Measurements from ENCODE around the gene GOT2.

GOT2 gene

DNA sequence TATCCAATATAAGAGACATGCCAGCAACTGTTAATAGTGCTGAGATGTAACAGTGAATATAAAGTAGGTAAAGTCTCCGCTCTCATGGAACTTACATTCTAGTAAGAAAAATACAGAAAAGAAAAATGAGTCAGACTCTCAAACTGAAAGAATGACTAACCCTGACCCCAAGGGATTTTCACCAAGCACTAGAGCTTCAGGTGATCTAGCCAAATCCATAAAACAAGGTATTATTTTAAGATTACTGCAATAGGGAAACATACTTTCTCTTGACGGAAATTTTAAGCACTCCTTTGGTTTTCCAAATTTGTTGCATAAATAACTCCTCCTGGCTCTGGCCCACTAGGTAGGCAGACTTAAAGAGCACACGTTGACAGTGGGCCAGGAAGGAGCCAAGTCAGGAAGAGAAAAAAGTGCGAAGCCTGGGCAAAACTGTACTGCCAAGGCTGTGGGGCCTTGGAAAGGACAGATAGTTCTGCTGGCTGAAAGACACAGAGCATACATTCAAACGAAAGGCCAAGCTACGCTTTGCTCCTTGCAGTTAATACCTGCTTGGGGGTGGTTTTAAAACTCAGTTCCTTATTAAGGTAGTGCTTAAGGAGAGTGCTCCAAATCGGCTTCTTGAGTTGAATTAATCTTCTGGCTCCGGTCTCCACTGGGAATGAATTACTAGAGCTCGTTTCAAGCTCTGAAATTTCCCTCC, 1.4 kb downstream of the GOT2 start:
- TF ChIP-seq CTCF (IDR thresholded peaks at IDR 0.05; ENCODE audit: low read depth, low read length), result no peak
- peak overlapping the region; percentile 80 for H3K4me3 ChIP-seq (ENCODE audit: low read depth, low read length)

- no peak for TF ChIP-seq CTCF (IDR thresholded peaks at IDR 0.05; ENCODE audit: low read depth, low read length)
- H3K4me3 ChIP-seq (ENCODE audit: low read depth, low read length), result no peak overlapping the region
Observed at GRCh38 chr16:58730724-58731370, 3.3 kb downstream of the GOT2 start.

DNA sequence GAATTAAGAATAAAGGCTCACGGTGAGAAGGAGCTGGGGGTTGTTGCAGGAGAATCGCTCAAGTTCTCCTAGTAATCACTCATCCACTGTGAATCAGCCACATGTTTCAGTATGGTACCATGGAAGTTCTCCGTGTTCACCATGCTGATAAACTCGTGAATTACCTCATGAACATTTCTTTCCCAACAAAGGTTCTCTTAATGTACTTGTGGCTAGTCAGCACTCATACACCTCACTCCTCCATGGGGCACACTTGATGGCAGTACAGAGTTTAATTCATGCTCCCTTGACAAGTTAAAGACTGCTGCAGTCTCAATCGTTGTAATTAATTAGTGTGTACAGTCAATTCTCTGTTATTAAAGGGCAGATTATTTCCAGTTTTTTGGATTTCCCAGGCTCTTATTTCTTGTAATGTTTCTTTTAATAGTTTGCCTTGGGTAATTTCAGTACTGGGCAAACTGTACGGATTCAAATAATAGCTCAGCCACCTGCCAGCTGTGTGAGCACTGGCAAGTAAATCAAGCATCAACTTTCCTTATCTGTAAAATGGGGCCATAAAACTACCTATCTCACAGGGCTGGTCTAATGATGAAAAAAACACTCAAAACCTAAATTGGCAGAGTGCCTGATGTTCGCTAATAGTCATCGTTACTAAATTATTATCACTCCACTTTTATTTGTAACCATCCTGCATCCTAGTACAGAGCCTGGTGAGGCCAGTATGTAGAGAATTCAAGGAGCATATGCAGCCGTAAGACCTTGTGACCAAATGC, 6.1 kb downstream of the GOT2 start:
- no peak overlapping the region for H3K4me3 ChIP-seq (ENCODE audit: low read depth, low read length)
- no peak for TF ChIP-seq CTCF (IDR thresholded peaks at IDR 0.05; ENCODE audit: low read depth, low read length)

- TF ChIP-seq CTCF (IDR thresholded peaks at IDR 0.05; ENCODE audit: low read depth, low read length), result no peak
- H3K4me3 ChIP-seq (ENCODE audit: low read depth, low read length), result no peak overlapping the region
Observed at GRCh38 chr16:58727028-58727781, 6.9 kb downstream of the GOT2 start.

DNA sequence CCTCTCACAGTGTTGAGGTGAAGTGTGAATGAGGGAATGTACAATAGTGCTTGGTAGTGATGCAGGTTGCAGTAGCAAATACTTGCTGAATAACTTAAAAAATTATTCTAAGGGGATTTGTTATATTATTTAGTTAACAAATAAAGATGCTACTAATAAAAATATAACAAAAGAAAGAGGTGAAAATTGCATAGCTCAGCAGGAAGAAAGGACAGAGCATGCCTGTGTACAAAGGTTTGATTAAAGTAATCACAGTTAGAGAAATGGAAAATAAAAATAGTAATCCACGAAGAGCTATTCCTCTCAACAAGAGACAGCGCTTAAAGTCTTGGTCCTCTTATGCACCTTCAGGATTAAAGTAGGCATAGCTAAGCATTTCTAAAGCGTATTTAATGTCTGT, 11.0 kb downstream of the GOT2 start:
- no peak for TF ChIP-seq CTCF (IDR thresholded peaks at IDR 0.05; ENCODE audit: low read depth, low read length)
- no peak overlapping the region for H3K4me3 ChIP-seq (ENCODE audit: low read depth, low read length)

DNA sequence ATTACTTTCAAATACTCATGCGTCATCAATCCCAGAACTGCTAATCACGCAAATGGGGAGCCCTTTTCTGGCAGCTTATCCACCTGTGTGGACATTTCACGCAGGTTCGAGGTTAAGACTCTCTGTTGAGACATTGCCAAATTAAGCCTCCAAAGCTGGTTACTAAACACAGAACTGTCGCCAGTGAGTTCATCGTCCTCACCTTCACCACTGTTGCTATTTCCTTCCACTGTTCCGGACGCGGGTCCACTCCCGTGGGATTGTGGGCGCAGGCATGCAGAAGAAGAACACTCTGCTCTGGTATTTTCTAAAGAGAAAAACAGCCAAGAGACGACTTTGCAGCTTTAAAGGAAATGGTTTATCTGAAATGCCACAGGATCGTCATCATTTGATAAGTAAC, 16.1 kb downstream of the GOT2 start:
- no peak for TF ChIP-seq CTCF (IDR thresholded peaks at IDR 0.05; ENCODE audit: low read depth, low read length)
- no peak overlapping the region for H3K4me3 ChIP-seq (ENCODE audit: low read depth, low read length)
